ENCODE results near the gene MAML2. TPM values are rescaled to one million over a fixed set of nuclear protein-coding genes. Genes with fewer than 3 reads are reported as not detected.
A peak's percentile ranks its signal among the peaks of the same experiment; 100 is the strongest.

The MAML2 gene
- total RNA-seq: 10.5 and 11.8 TPM in 2 replicates

DNA sequence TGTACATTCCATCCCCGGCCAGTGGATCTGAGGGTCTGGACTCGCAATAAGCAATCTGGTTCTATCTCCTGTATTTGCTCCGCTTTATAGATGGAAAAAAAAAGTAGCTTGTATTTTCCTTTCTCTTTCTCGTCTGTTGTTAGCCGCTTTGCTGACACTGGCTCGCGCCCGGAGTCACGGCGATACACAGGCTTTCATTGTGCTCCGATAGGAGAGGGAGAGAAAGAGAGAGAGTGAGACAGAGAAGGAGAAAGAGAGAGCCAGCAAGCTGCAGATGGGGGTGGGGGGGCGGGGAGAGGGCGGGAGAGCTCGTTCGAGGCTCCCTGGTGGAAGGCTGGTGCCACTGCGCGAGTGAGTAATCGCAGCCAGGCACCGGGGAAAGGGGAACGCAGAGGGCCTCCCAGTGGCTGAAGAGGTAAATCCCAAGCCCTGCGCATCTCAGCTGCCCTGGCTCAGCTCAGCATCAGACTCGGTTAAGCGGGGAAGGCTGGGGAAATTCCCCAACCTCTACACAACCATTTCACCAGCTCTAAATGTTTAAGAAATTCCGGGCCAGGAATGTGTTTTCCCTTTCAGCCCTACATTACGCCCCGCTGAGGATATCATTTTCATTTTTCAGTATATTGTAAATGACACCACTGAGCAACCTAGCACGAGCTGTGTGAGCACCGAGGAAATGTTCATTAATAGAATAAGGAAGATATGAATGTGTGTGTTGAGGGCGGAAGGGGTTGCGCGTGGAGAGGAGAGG is at the start of gene MAML2:
TSS of gene MAML2 (minus strand) at position 235 of the 751 bp plus-strand sequence. CDS start 1,300 bp downstream, outside the sequence.
- H3K9me3 Mint-ChIP-seq: no peaks in the 10 kb centered on the region
- H3K4me3 Mint-ChIP-seq (ENCODE audit: low read depth): peak within 1 kb of the TSS; percentile 97
- peak within 1 kb of the TSS; percentile 92 for H3K27ac Mint-ChIP-seq
- H3K4me1 Mint-ChIP-seq (ENCODE audit: low read depth): peaks cover 31% of the 10 kb centered on the region
- peak; percentile 83 for DNase-seq (ENCODE audit: low spot score)
- intact Hi-C loops (cut with micrococcal nuclease): loop anchor here (1.0 to 2.0 kb wide), 11 partner anchors 46 to 554 kb away; partner anchors contain the start of genes CCDC82 and FAM76B
- H3K36me3 Mint-ChIP-seq (ENCODE audit: low read depth): peaks cover 7% of the 10 kb centered on the region
- H3K27me3 Mint-ChIP-seq (ENCODE audit: low read depth): no peaks in the 10 kb centered on the region

DNA sequence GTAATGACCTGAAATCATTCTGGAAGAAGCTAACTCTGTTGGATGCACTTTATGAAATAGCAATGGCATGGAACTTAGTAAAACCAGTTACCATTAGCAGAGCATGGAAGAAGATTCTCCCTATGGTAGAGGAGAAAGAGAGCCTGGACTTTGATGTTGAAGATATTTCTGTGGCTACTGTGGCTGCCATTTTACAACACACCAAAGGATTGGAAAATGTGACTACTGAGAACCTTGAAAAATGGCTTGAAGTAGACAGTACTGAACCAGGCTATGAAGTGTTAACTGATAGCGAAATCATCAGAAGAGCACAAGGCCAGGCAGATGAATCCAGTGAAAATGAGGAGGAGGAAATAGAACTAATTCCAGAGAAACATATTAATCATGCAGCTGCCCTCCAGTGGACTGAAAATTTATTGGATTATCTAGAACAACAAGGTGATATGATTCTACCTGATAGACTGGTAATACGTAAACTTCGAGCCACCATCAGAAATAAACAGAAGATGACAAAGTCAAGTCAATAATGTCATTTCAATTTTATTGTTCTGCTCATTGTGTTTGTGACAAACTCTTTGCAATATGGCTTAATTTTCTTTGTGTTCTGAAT is 48.8 kb upstream of the MAML2 start:
- no peaks in the 10 kb centered on the region for H3K27me3 Mint-ChIP-seq (ENCODE audit: low read depth)
- peaks cover 3% of the 10 kb centered on the region for H3K9me3 Mint-ChIP-seq
- peaks cover 44% of the 10 kb centered on the region for H3K4me1 Mint-ChIP-seq (ENCODE audit: low read depth)
- intact Hi-C loops (cut with micrococcal nuclease): loop anchor here (2.0 to 5.0 kb wide), 4 partner anchors 135 to 1160 kb away; partner anchors contain the start of gene SESN3
- no peak for DNase-seq (ENCODE audit: low spot score)
- peaks cover 26% of the 10 kb centered on the region for H3K36me3 Mint-ChIP-seq (ENCODE audit: low read depth)
- peak overlapping the region; percentile 31 for H3K4me3 Mint-ChIP-seq (ENCODE audit: low read depth)
- no peak overlapping the region for H3K27ac Mint-ChIP-seq

DNA sequence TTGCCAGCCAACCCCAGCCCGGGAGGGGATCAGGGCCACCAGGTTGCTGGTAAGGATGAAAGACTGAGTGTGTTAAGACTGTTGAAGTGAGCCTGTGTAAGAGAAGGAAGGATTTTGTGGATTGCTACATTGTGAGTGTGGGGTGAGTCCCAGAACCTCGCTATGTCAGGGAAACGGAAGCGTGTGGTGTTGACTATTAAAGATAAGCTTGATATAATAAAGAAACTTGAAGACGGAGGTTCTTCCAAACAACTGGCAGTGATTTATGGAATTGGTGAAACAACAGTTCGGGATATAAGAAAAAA is 47.4 kb upstream of the MAML2 start:
- Mint-ChIP-seq H3K4me1 (ENCODE audit: low read depth) (peaks cover 47% of the 10 kb centered on the region), H3K9me3 (peaks cover 3% of the 10 kb centered on the region), H3K36me3 (ENCODE audit: low read depth) (peaks cover 32% of the 10 kb centered on the region), H3K27ac (peak overlapping the region; percentile 86), H3K4me3 (ENCODE audit: low read depth) (peak overlapping the region; percentile 94), H3K27me3 (ENCODE audit: low read depth) (no peaks in the 10 kb centered on the region)
- intact Hi-C loops (cut with micrococcal nuclease): loop anchor here (1.0 to 5.0 kb wide), 3 partner anchors 133 to 1158 kb away; partner anchors contain the start of genes MTMR2 and SESN3
- DNase-seq (ENCODE audit: low spot score): no peak

DNA sequence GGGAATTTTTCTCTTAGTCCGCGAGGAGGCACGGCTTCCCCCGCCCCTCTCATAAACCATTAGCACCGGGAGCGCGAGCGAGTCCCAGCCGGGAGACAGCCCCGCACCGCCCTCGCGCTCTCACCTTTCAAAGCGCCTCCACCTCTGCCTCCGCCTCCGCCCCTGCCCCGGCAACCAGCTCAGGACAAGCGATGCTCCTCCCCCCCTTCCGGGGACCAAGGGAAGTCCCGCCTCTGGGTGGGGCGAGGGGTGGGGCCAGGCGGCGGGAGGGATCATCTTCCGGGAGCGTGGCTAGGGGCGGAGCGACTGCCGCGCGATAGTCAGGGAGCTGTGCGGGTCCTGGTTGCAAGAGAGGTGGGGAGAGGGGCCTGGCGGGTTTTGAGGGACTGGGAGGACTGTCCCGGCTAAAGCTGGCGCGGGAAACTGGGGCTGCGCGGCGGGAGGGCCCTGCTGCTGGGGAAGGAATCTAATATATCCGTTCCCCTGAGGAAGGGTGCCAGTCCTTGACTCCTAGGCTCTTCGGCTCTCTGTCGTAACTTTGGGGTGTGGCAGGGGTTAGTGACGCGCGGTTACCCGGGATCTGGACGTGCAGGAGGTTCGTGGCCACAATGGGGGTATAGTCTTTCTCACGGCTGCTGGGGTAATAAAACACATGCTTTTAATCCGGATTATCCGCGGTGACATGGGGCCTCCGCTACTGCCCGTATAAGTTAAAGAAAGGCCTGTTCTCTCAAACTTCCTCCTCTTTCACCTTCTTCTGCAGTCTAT is 46.9 kb upstream of the MAML2 start, which contains the start of the genes CCDC82 and JRKL:
TSS of gene CCDC82 (minus strand) at position 193 of the 768 bp plus-strand sequence. CDS start 5,165 bp downstream, outside the sequence.
TSS of gene JRKL (plus strand) at position 294 of the 768 bp plus-strand sequence. CDS start 637 bp downstream, outside the sequence.
- Mint-ChIP-seq H3K36me3 (ENCODE audit: low read depth) (peaks cover 37% of the 10 kb centered on the region), H3K27ac (peak within 1 kb of the TSS; percentile 86), H3K4me3 (ENCODE audit: low read depth) (peak within 1 kb of the TSS; percentile 94), H3K27me3 (ENCODE audit: low read depth) (no peaks in the 10 kb centered on the region), H3K4me1 (ENCODE audit: low read depth) (peaks cover 50% of the 10 kb centered on the region), H3K9me3 (peaks cover 3% of the 10 kb centered on the region)
- DNase-seq (ENCODE audit: low spot score): peak; percentile 96
- intact Hi-C loops (cut with micrococcal nuclease): loop anchor here (1.0 to 5.0 kb wide), 7 partner anchors 15 to 1158 kb away; partner anchors contain the start of genes FAM76B, MAML2, MTMR2 and SESN3

DNA sequence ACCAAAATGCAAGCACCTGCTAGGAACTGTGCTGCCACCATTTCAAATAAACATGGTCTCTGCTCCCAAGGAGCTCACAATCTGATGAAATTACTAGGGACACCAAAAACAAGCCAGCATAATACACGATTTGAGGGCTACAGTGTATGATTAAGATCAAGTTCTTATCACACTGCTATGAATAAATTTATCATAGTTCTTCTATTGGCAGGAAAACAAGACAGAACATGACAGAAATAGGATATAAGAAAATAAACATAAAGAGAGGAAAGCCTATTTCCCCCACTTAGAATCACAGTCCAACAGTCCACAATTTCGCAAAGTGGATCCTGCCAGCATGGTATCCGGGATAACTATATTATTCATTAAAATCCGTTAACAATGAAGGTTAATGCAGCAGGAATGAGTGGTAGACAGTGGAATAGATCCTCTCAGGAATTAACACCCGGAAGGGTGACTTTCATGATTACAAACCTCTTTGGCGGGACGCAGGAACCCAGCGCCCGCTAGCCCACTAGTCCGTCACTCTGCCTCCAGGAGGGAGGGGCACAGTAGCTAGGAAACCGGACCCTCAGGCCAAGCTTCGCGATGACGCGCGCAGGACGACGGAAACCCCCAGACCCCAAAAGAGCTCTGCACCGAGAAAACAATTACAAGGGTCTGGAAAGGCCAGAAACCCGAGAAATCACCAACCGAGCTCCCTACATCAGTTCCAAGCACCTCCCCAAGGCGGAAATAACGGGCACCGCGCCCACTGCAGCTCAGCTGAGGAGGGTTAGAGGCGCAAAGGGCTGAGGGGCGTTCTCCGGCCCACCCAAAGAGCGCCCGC is 46.1 kb upstream of the MAML2 start:
- peak overlapping the region; percentile 94 for H3K4me3 Mint-ChIP-seq (ENCODE audit: low read depth)

DNA sequence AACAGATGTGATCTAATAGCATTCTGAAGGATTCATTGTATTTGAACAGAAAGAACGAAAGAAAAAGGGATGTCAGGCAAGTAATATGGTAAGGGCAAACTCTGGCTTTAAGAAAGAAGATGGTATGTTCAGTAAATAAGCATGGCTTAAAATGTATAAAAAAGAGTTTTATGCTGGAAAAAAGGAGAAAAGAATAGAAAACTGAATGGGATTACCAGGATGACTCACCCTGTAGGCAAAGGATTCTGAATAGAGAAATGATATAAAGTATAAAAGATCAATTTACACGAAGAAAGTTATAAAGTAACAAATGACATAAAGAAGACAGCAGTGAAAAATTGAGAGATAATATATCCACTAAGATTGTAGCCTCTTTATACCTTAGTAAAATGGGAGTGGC is 42.2 kb upstream of the MAML2 start:
- Mint-ChIP-seq H3K4me1 (ENCODE audit: low read depth) (peaks cover 42% of the 10 kb centered on the region), H3K36me3 (ENCODE audit: low read depth) (peaks cover 44% of the 10 kb centered on the region), H3K27ac (peak overlapping the region; percentile 13), H3K9me3 (no peaks in the 10 kb centered on the region), H3K27me3 (ENCODE audit: low read depth) (no peaks in the 10 kb centered on the region), H3K4me3 (ENCODE audit: low read depth) (no peak overlapping the region)
- intact Hi-C loops (cut with micrococcal nuclease): no loop called here
- DNase-seq (ENCODE audit: low spot score): no peak

More for the DNA sequence above, 46.1 kb upstream of the MAML2 start:
- peaks cover 53% of the 10 kb centered on the region for H3K4me1 Mint-ChIP-seq (ENCODE audit: low read depth)
- peaks cover 42% of the 10 kb centered on the region for H3K36me3 Mint-ChIP-seq (ENCODE audit: low read depth)
- peak overlapping the region; percentile 86 for H3K27ac Mint-ChIP-seq
- peaks cover 3% of the 10 kb centered on the region for H3K9me3 Mint-ChIP-seq
- intact Hi-C loops (cut with micrococcal nuclease): loop anchor here (1.0 to 2.0 kb wide), 4 partner anchors 14 to 600 kb away; partner anchors contain the start of genes FAM76B and MAML2
- no peak for DNase-seq (ENCODE audit: low spot score)
- H3K27me3 Mint-ChIP-seq (ENCODE audit: low read depth): no peaks in the 10 kb centered on the region

DNA sequence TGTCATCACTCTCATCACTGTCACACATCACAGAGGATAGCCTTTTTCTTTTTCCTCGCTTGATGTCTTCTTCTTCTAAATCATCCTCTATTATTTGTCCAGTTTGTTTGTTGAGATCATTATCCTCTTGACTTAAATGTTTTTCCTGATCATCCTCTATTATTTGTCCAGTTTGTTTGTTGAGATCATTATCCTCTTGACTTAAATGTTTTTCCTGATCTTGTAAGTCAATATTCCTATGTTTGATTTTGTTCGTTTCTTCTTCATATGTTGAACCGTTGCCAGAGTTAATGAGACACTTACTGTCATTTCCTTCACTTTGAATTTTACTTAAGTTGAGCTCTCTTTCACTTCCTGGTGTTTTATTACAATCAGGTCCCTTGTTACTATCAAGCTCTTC is 41.2 kb upstream of the MAML2 start:
- H3K9me3 Mint-ChIP-seq: no peaks in the 10 kb centered on the region
- H3K4me1 Mint-ChIP-seq (ENCODE audit: low read depth): peaks cover 45% of the 10 kb centered on the region
- DNase-seq (ENCODE audit: low spot score): no peak
- intact Hi-C loops (cut with micrococcal nuclease): no loop called here
- H3K27me3 Mint-ChIP-seq (ENCODE audit: low read depth): no peaks in the 10 kb centered on the region
- H3K36me3 Mint-ChIP-seq (ENCODE audit: low read depth): peaks cover 51% of the 10 kb centered on the region
- peak overlapping the region; percentile 47 for H3K4me3 Mint-ChIP-seq (ENCODE audit: low read depth)
- H3K27ac Mint-ChIP-seq: peak overlapping the region; percentile 20

DNA sequence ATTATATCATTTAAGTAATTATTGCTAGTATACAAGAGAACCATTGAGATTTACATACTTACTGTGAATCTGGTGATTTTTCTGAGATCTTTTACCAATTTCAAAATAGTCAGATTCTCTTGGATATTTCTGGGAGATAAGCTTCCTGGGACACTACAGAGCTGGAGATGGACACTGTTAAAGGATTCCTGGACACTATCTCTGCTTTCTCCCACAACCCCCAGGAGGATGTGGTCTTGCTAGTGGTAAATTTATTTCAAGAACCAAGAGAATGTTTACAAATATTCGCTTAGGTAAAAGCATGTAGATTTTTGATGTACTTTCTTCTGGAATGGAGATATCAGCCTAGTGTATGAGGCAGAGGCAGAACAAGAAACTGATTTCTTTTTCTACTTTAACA is 33.8 kb upstream of the MAML2 start:
- H3K27me3 Mint-ChIP-seq (ENCODE audit: low read depth): no peaks in the 10 kb centered on the region
- no peak overlapping the region for H3K27ac Mint-ChIP-seq
- H3K4me3 Mint-ChIP-seq (ENCODE audit: low read depth): no peak overlapping the region
- H3K9me3 Mint-ChIP-seq: no peaks in the 10 kb centered on the region
- H3K4me1 Mint-ChIP-seq (ENCODE audit: low read depth): peaks cover 9% of the 10 kb centered on the region
- DNase-seq (ENCODE audit: low spot score): no peak
- intact Hi-C loops (cut with micrococcal nuclease): no loop called here
- H3K36me3 Mint-ChIP-seq (ENCODE audit: low read depth): peaks cover 35% of the 10 kb centered on the region

DNA sequence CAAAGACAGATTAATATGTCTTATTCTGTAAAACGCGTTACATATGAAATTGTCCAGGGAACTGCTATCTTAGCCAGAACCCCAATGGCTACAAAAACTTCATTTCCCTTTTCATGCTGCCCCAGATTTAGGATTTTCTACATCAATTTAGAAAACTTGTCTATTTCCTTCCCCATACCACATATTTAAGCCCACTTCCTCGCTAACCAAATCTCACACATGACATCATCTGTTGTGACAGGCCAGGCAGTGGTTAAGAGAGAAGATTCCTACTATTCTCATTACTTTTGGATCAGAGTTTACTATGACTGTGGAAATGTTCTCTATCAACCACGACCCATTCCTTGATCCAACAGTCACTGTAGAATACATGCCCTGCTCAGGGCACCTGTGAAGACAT is 30.8 kb upstream of the MAML2 start:
- intact Hi-C loops (cut with micrococcal nuclease): loop anchor here (2.0 kb wide), 1 partner anchor 15 kb away; the partner anchor contains the start of gene CCDC82
- no peak overlapping the region for H3K4me3 Mint-ChIP-seq (ENCODE audit: low read depth)
- no peaks in the 10 kb centered on the region for H3K27me3 Mint-ChIP-seq (ENCODE audit: low read depth)
- no peak for DNase-seq (ENCODE audit: low spot score)
- H3K27ac Mint-ChIP-seq: no peak overlapping the region
- H3K9me3 Mint-ChIP-seq: no peaks in the 10 kb centered on the region
- H3K4me1 Mint-ChIP-seq (ENCODE audit: low read depth): peaks cover 4% of the 10 kb centered on the region
- H3K36me3 Mint-ChIP-seq (ENCODE audit: low read depth): peaks cover 38% of the 10 kb centered on the region

DNA sequence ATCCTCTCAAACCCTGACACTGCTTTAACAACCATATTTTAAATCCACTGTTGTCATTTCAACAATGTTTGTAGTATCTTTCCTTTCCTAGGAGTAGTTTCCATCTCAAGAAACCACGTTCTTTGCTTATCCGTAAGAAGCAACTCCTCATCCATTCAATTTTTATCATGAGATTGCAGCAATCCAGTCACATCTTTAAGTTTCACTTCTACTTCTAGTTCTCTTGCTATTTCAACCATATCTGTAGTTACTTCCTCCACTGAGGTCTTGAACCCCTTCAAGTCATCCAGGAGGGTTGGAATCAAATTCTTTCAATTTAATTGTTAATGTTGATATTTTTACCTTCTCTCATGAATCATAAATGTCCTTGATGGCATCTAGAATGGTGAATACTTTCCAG is 24.3 kb upstream of the MAML2 start:
- no peak overlapping the region for H3K4me3 Mint-ChIP-seq (ENCODE audit: low read depth)
- H3K27ac Mint-ChIP-seq: no peak overlapping the region
- no peak for DNase-seq (ENCODE audit: low spot score)
- no peaks in the 10 kb centered on the region for H3K9me3 Mint-ChIP-seq
- H3K27me3 Mint-ChIP-seq (ENCODE audit: low read depth): no peaks in the 10 kb centered on the region
- peaks cover 46% of the 10 kb centered on the region for H3K36me3 Mint-ChIP-seq (ENCODE audit: low read depth)
- intact Hi-C loops (cut with micrococcal nuclease): no loop called here
- H3K4me1 Mint-ChIP-seq (ENCODE audit: low read depth): no peaks in the 10 kb centered on the region

DNA sequence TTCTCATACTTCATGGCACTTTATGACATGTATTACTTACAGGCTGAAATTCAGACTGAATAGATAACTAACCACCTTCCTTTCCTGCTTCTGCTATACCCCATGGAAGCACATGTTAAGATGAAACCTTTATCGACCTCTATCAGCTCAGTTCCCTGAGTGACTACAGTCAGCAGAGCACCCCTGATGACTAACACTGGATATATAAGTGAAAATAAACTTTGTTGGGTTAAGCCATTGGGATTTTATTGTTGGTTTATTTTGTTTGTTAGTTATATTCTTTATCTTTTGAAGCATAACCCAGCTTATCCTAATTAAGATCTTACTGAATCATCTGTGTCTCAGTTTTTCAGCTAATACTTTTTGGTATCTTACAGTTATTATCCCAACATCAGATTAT is 23.0 kb upstream of the MAML2 start:
- no peaks in the 10 kb centered on the region for H3K27me3 Mint-ChIP-seq (ENCODE audit: low read depth)

DNA sequence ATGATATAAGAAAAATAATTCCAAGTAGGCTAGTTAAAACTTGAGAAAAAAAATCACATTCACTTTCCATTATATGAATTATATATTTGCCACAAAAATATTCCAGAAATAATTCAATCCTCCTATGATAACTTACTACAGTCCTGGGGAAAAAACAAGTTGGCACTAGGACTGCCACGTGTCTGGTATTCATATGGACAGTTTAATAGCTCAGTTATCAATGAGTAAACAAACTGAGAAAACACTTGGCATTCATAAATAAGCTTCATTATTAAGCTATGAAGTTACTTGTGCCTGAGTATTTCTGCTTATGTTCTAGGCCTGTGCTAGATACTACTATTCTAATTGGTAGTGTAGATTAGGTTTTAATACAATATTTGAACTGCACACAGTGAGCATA is 22.5 kb upstream of the MAML2 start:
- H3K36me3 Mint-ChIP-seq (ENCODE audit: low read depth): peaks cover 45% of the 10 kb centered on the region

More for the DNA sequence above, 23.0 kb upstream of the MAML2 start:
- no peak for DNase-seq (ENCODE audit: low spot score)
- no peaks in the 10 kb centered on the region for H3K9me3 Mint-ChIP-seq
- peaks cover 46% of the 10 kb centered on the region for H3K36me3 Mint-ChIP-seq (ENCODE audit: low read depth)
- H3K4me3 Mint-ChIP-seq (ENCODE audit: low read depth): no peak overlapping the region
- no peak overlapping the region for H3K27ac Mint-ChIP-seq
- H3K4me1 Mint-ChIP-seq (ENCODE audit: low read depth): peaks cover 4% of the 10 kb centered on the region
- intact Hi-C loops (cut with micrococcal nuclease): no loop called here

More for the DNA sequence above, 22.5 kb upstream of the MAML2 start:
- DNase-seq (ENCODE audit: low spot score): no peak
- no peaks in the 10 kb centered on the region for H3K27me3 Mint-ChIP-seq (ENCODE audit: low read depth)
- H3K9me3 Mint-ChIP-seq: no peaks in the 10 kb centered on the region
- H3K4me3 Mint-ChIP-seq (ENCODE audit: low read depth): no peak overlapping the region
- no peak overlapping the region for H3K27ac Mint-ChIP-seq
- peaks cover 4% of the 10 kb centered on the region for H3K4me1 Mint-ChIP-seq (ENCODE audit: low read depth)
- intact Hi-C loops (cut with micrococcal nuclease): no loop called here

Measured in activated T-helper 2 cell treated with anti-CD3 and anti-CD28 coated beads, Interferon-gamma antibody, Interleukin-2, Interleukin-4, amounts not matched to agents 10 μg/mL and 5 μg/mL and 100 μg/mL, durations not matched to agents 14 hours and 24 hours and 36 hours (primary cell).